DMS 273 treated with DMSO at 0.1 percent for 48 hours (cell line): ENCODE measurements around the gene ACLY.

Experiments used
- DNase-seq: peaks from one replicate; lab custom pipeline; 2025; lab: John Stamatoyannopoulos, UW

ACLY gene

GRCh38 chr17:41918314-41919164, at the start of gene ACLY:
ACLY (minus strand) TSS chr17:41918951; CDS start chr17:41913873, 5,078 bp downstream.
- peak; percentile 94 for DNase-seq

GRCh38 chr17:41967921-41968578, 49.3 kb upstream of the ACLY start:
- no peak for DNase-seq

- no peak for DNase-seq
Measured at GRCh38 chr17:41967141-41967920, 48.6 kb upstream of the ACLY start.

- peak; percentile 53 for DNase-seq
Measured at GRCh38 chr17:41966463-41967140, 47.9 kb upstream of the ACLY start, which contains the start of gene CNP. CNP (plus strand) TSS chr17:41966795; CDS start chr17:41966885, 90 bp downstream.

GRCh38 chr17:41965694-41966462, 47.1 kb upstream of the ACLY start:
- DNase-seq, result peak; percentile 61

- DNase-seq, result peak; percentile 45
Measured at GRCh38 chr17:41962768-41963434, 44.1 kb upstream of the ACLY start.

- no peak for DNase-seq
Measured at GRCh38 chr17:41962111-41962510, 43.4 kb upstream of the ACLY start.

- no peak for DNase-seq
Measured at GRCh38 chr17:41959336-41960095, 40.8 kb upstream of the ACLY start.

- no peak for DNase-seq
Measured at GRCh38 chr17:41959030-41959335, 40.2 kb upstream of the ACLY start.

- DNase-seq, result no peak
Measured at GRCh38 chr17:41957869-41958439, 39.2 kb upstream of the ACLY start.

- no peak for DNase-seq
Measured at GRCh38 chr17:41957031-41957868, 38.5 kb upstream of the ACLY start.

GRCh38 chr17:41956522-41956921, 37.8 kb upstream of the ACLY start:
- DNase-seq, result no peak

GRCh38 chr17:41948762-41949460, 30.2 kb upstream of the ACLY start:
- no peak for DNase-seq

GRCh38 chr17:41944943-41945342, 26.2 kb upstream of the ACLY start:
- no peak for DNase-seq

- no peak for DNase-seq
Measured at GRCh38 chr17:41943492-41943891, 24.7 kb upstream of the ACLY start.

- DNase-seq, result no peak
Measured at GRCh38 chr17:41942626-41943373, 24.0 kb upstream of the ACLY start.

GRCh38 chr17:41941168-41941567, 22.4 kb upstream of the ACLY start:
- DNase-seq, result no peak
